ENCODE data around the gene AFG3L2.

Gene AFG3L2

DNA sequence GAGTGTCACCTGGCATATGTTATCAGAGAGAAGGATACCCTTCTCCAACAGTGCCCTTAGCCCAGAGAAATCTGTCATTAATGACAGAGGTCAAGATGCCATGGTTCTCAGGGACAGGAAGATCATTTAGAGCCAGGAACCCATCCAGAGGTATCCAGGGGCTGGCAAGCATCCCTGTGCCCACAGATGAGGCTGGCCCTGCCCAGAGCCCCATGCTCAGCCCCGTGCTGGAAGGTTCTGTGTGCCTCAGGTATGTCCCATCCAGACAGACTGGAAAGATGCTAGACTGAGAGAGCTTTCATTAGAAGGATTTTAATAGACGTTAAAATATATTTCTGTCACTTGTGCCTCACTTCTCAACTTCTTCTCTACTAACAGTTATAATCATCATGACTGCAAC lies 77.2 kb downstream of the AFG3L2 start:
- no peak for DNase-seq

GRCh38 chr18:12296457-12296856 lies 80.6 kb downstream of the AFG3L2 start:
- no peak for DNase-seq

DNA sequence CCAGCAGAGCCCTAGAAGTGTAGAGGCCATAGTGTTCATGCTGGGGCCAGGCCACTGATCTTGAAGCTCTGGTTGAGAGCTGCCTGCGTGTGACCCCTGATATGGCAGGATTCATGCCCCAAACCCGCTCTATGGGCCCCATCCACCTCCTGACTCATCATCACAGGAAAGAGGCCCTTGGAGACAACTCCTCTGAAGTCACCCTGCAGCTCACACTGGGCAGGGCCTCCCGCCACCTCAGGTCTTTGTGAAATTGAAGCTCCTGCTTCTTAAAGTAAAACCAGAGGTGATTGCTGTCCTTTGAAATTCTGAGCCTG lies 81.0 kb downstream of the AFG3L2 start:
- no peak for DNase-seq

DNA sequence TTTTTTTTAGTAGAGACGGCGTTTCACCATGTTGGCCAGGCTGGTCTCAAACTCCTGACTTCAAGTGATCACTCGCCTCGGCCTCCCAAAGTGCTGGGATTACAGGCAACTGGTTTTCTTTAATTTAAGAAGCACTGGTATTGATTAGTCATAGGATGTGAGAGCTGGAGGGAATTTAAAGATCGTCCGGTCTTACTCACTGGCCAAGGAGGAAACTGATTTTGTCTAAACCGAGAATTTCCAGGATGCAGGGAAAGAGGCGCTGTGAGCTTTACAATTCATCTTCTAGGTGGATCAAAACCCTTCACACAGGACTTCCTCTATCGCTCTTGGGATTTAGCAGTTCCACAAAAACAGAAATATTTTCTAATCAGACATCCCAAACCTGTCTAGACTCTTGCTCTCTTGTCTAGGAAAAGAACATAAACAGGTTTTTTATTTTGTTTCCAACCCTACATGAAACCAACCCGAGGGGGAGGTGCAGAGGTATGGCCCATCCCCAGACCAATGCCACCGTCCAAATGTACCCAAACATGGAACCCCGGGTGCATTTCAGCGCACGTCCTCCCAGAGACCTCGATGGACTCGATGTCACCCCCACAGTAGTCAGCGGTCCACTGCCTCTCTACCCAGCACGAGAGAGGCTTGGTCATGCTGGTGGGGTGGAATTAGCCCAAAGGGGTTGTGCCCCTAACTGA lies 81.5 kb downstream of the AFG3L2 start:
- DNase-seq, result no peak

DNA sequence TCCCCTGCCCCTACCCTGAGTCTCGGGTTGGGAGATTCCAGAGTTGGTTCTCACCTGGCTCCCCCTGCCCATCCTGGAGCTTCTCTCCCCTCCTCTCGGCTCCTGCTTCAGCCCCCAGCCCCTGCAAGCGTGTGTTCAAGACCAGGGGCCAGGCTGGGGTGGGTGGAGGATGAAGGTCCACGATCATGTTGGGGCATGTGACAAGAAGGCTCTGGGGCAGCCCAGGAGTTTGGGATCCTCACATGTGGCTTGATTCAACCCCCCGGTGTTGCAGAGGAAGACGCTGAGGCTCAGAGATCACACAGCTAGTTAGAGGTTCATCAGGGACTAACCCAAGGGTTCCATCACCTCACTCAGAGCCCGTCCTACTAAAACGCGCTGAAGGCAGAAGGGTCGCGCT lies 83.2 kb downstream of the AFG3L2 start:
- no peak for DNase-seq

- no peak for DNase-seq
Observed at GRCh38 chr18:12291690-12292089, 85.3 kb downstream of the AFG3L2 start.

DNA sequence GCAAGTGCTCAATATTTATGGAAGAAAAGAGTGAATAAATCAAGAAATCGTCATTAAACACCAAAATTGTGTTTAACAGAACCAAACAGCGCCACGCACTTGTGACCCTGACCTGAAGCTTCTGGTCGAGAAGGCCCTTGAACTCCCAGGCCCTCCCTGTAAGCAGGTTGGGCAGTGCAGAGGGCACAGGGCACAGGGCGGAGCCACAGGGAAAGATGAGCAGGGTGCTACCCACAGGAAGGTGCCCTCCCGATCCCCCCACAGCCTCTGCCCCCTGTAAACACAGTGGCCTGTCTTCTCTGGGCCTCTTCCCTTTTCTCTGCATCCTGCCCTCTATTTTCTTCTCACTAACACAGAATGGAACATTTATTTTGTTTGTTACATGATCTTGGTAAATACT lies 85.9 kb downstream of the AFG3L2 start:
- no peak for DNase-seq

GRCh38 chr18:12290086-12290485 lies 86.9 kb downstream of the AFG3L2 start:
- no peak for DNase-seq

- DNase-seq, result no peak
Observed at GRCh38 chr18:12288403-12288755, 88.6 kb downstream of the AFG3L2 start.

GRCh38 chr18:12287684-12288402 lies 89.2 kb downstream of the AFG3L2 start:
- no peak for DNase-seq

- DNase-seq, result no peak
Observed at GRCh38 chr18:12287131-12287681, 89.8 kb downstream of the AFG3L2 start.

DNA sequence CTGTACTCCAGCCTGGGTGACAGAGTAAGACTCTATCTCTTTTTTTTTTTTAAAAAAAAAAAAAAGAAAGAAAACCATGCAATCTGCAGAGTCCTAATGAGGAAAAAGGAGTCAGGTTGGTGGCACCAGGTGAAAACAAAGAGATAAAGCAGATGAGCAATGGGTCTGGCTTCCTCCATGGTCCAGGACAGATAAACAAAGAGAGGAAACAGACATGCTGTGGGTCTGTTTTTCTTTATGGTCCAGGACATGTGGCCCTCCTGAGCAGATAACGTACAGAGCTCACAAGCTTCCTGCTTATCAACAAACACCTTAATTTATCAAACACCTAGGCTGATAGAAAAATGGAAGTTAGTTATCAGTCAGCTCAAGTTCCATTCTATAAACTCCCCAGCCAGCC lies 93.4 kb downstream of the AFG3L2 start:
- no peak for DNase-seq

GRCh38 chr18:12283256-12283655 lies 93.8 kb downstream of the AFG3L2 start:
- DNase-seq, result no peak

DNA sequence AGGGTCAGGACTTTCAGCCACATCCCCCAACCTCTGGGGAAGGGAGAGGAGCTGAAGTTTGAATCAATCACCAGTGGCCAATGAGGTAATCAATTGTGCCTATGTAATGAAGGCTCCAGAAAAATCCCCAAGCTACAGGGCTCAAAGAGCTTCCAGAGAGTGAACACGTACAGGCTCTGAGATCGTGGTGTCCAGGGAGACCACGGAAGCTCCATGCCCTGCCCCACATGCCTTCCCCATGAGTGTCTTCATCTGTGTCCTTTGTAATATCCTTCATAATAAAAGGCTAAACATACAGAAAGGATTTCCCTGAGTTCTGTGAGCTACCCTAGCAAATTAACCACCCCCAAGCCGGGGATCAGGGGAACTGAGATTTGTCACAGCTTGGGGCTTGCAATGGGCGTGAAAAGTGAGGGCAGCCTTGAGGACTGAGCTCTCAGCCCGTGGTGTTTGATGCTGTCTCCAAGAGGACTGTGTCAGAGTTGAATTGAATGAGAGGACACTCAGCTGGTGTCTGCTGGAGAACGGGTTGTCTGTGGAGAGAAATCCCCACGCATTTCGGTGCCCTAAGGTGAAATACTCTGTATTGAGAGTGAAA lies 94.5 kb downstream of the AFG3L2 start:
- no peak for DNase-seq

DNA sequence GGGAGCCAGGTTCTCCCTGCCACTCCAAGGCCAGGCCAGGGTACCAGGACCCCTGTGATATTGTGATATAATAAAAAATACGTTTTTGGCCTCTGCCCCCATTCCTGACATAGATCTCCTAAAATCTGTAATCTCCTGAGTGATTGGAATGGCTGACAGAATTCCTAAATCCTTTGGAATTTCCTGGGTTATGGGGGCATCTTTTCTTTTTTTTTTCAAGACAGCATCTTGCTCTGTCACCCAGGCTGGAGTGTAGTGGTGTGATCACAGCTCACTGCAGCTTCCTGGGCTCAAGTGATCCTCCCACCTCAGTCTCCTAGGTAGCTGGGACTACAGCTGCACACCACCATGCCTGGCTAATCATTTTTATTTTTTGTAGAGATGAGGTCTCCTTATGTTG lies 95.2 kb downstream of the AFG3L2 start:
- DNase-seq, result no peak

DNA sequence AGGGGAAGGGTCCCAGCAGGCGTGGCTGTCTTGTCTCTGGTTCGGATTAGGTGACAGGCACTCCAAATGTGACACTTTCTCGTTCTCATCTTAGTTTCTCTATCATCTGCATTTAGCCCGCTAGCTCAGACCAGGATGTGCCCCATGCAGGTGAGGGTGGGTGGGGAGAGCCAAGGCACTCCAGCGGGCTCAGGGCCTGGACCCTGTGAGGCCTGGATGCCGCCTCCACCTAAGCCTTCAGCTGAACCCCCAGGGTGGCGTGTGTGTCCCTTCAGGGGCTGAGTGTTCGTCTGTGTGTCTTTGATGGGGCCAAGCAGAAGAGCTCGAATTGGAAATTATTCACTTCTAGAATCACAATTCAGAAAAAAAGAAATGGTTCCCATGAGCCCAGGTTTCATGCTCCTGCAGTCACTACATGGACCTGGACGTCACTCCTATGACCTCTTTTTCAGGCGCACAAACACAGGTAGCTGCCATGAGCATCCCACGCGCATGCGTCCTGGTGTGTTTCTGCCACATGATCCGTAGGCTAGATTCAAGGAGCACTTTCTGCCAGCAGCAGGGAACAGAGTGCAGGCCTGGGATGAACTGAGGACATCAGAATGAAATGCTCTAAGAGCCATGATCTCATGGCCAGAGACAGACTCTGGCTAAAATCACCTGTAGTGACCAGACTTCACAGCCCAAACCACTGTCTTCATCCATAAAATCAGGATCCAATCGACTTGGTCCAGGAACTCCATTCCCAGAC lies 97.1 kb downstream of the AFG3L2 start:
- DNase-seq, result no peak

All from CD4-positive, alpha-beta T cell treated with Interleukin-1 beta for 1 hour (primary cell).